GM10266 (cell line): Measurements from ENCODE around the gene PADI4.
"Not testable (repeated sequence)": the region's sequence is repeated elsewhere in the genome, so short reads cannot be mapped to it uniquely, and the experiment has no call there.

Source experiments
- DNase-seq: peaks from one replicate; pipeline ENCODE4 v3.0.0; 2012; ENCODE audit errors: extremely low spot score
- TF ChIP-seq, protein P1 (sequence below): IDR thresholded peaks from 2 replicates; pipeline ENCODE4 v1.5.1; 2012; ENCODE audit warnings: mild to moderate bottlenecking, low read depth; ENCODE audit not compliant: control insufficient read depth, insufficient read depth; ENCODE audit errors: missing control alignments

Gene PADI4

DNA sequence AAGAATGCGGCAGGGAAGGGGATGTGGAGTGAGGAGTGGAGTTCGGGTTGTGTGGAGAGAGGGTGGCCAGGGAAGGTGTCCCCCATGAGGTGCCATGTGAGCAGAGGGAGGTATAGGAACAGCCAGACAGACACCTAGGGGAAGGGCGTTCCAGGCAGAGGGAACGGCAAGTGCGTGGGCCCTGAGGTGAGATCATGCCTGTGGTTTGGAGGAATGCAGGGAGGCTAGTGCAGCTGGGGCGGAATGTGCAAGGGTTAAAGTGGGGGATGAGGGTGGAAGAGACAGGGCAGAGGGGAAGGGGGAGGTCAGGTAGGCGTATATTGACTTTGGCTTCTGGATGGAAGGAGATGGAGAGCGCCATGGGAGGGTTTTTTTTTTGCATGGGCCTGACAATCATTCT is 32.4 kb downstream of the PADI4 start:
- TF ChIP-seq, protein P1, sequence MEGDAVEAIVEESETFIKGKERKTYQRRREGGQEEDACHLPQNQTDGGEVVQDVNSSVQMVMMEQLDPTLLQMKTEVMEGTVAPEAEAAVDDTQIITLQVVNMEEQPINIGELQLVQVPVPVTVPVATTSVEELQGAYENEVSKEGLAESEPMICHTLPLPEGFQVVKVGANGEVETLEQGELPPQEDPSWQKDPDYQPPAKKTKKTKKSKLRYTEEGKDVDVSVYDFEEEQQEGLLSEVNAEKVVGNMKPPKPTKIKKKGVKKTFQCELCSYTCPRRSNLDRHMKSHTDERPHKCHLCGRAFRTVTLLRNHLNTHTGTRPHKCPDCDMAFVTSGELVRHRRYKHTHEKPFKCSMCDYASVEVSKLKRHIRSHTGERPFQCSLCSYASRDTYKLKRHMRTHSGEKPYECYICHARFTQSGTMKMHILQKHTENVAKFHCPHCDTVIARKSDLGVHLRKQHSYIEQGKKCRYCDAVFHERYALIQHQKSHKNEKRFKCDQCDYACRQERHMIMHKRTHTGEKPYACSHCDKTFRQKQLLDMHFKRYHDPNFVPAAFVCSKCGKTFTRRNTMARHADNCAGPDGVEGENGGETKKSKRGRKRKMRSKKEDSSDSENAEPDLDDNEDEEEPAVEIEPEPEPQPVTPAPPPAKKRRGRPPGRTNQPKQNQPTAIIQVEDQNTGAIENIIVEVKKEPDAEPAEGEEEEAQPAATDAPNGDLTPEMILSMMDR, result no peak

DNA sequence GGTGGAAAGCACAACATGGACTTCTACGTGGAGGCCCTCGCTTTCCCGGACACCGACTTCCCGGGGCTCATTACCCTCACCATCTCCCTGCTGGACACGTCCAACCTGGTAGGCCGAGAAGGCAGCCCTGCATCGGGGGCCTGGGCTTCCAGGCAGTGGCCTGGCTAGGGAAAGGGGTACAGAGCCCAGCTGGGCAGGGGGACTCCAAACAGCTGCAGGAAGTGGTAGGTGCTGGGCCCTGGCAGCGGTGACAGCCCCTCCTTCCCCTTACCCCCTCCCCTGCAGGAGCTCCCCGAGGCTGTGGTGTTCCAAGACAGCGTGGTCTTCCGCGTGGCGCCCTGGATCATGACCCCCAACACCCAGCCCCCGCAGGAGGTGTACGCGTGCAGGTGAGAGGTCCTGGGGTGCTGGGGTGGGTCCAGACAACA is 34.0 kb downstream of the PADI4 start:
- TF ChIP-seq, protein P1, result no peak
- DNase-seq, result no peak

More for the DNA sequence above, 32.4 kb downstream of the PADI4 start:
- no peak for DNase-seq

DNA sequence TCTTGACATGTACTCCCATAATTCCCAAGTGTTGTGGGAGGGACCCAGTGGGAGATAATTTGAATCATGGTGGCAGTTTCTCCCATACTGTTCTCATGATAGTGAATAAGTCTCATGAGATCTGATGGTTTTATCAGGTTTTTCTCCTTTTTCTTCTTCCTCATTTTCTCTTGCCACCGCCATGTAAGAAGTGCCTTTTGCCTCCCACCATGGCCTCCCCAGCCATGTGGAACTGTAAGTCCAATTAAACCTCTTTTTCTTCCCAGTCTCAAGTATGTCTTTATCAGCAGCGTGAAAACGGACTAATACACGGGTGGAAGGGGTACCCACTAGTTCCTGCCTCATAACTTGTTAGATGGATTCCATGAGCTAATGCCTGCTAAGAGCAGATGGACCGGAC is 37.5 kb downstream of the PADI4 start:
- DNase-seq, result not testable (repeated sequence)

DNA sequence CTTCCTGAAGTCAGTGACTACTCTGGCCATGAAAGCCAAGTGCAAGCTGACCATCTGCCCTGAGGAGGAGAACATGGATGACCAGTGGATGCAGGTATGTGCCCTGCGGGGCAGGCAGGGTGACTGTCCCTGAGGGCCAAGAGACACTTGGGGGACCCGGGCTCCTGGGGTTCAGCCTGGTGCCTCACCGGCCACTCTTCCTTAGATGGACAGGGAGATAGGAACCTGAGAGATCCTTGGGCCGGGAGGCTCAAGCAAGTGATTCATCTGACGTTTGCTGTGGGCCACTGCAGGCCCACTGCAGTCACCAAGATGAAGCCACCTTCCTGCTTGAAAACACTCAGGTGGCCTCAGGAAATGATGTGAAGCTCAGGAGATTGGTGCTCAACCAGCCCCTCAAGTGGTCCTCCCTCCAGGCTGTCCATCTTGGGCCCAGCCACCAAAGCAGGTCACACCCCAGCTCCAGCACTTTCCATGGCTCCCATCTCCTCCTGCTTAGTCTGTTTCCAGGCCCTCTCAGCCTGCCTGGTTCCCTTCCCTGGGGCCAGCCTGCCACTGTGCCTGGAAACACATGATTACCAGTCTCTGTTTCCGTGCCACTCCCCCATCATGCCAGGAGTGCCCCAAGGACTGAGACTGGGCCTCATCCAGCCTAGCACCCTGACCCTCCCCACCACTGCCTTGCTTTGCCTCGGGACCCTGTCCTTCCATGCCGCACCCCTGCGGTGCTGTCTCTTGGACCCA is 38.2 kb downstream of the PADI4 start:
- DNase-seq, result no peak
- TF ChIP-seq, protein P1, result no peak

DNA sequence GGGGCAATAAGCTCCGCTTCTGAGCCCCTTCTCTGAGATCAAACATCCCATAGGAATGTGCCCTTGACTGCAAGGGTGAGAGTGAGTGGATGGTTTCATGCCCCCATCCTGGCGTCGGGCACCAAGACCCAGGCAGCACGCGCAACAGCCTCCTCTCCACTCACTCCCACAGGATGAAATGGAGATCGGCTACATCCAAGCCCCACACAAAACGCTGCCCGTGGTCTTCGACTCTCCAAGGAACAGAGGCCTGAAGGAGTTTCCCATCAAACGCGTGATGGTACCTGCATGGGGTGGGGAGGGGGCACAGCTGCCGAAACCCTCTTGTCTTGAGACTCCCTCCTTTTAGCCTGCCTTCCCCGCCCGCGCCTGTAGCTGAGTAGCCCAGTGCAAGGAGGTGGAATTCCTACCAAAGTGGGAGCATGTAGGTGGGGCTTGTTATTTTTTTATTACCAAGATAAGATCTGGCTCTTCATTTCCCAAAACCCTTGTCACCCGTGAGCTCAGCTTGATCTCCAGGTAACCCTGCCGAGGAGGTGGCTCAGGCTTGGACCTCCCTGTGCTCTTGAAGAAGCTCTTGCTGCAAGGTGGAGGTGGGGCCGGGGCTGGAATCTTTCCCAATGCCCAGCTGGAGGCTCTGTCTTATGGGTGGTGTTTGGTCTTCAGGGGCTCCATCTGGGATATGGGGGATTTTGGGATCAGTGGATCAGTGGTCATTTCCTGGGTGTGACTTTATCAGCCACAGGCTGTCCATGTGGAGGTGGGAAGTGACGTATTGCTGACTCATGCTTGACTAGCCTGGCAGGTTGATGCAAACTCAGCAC is 40.0 kb downstream of the PADI4 start:
- no peak for DNase-seq
- TF ChIP-seq, protein P1, result no peak

DNA sequence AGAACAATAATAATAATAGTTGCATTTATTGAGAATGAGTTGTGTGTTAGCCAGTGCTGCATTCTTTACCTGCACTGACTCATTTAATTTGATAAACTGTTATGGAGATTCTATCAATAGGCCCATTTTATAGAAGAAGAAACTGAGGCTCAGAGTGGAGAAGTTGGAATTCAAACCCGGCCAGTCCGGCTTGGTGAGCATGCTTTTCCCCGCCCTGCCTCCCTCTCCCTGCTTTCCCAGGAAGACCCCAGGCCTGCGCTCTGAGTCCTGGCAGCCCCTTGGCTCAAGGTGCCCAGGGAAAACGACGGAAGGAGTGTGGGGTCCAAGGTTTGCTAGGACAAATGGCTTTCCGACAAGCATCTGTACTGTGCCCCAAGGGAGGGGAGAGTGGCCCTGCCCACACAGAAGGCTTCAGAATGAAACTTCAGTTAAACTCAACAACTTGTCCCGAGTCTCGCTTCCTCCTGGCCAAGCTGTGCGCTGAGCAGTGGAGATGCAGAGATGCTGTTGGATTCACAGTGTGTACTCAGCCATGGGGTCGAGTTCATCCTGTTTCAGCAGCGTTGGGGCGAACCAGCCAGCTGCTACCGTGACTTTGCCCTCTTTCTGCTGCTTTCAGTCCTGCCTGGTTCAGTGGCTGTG is 40.7 kb downstream of the PADI4 start:
- TF ChIP-seq, protein P1, result no peak
- peak; percentile 36 for DNase-seq

DNA sequence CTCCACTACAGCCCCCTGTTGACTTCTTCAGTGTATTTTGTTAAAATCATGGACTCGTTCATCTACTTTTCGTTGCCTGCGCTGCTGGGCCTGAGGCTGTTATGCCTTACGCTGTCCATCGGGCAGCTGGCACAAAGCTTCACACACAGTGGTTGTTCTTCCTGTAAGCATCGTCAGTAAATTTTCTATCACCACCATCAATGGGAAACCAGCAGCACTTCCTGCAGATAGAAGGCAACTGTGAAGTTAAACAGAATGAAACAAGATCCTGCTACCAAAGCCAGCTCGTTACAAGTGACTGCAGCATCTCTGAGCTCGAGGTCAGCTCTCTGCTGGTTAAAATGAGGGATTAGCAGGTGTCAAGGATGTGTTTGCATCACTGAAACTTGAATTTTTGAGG is 42.1 kb downstream of the PADI4 start:
- no peak for DNase-seq
- TF ChIP-seq, protein P1, result no peak
